GM12892 (cell line): ENCODE results near the gene YWHAE.
"Not testable (repeated sequence)": the region's sequence is repeated elsewhere in the genome, so short reads cannot be mapped to it uniquely, and the experiment has no call there.

Source experiments
- DNase-seq: peaks from one replicate; pipeline ENCODE4 v3.0.0; 2011; ENCODE audit not compliant: insufficient read length
- FAIRE-seq: peaks from 2 replicates; lab custom pipeline; 2011; peaks lifted over from hg19 to GRCh38; lab: Jason Lieb, UNC
- POLR2A ChIP-seq: IDR thresholded peaks from 2 replicates; pipeline ENCODE4 v1.6.1; 2011; ENCODE audit warnings: low read depth, low read length, control low read depth
- POLR2AphosphoS5 ChIP-seq: IDR thresholded peaks from 2 replicates; pipeline ENCODE4 v1.6.1; 2011; ENCODE audit warnings: low read depth, low read length, control low read depth
- TAF1 ChIP-seq: IDR thresholded peaks from 2 replicates; pipeline ENCODE4 v1.6.1; 2011; ENCODE audit warnings: low read depth, mild to moderate bottlenecking, control low read depth, low read length, borderline replicate concordance

Gene YWHAE

GRCh38 chr17:1313270-1314005 lies 86.6 kb downstream of the YWHAE start:
- FAIRE-seq (no peak), DNase-seq (no peak)
- TF ChIP-seq TAF1 = no peak
- TF ChIP-seq POLR2AphosphoS5 = no peak
- no peak for TF ChIP-seq POLR2A

DNA sequence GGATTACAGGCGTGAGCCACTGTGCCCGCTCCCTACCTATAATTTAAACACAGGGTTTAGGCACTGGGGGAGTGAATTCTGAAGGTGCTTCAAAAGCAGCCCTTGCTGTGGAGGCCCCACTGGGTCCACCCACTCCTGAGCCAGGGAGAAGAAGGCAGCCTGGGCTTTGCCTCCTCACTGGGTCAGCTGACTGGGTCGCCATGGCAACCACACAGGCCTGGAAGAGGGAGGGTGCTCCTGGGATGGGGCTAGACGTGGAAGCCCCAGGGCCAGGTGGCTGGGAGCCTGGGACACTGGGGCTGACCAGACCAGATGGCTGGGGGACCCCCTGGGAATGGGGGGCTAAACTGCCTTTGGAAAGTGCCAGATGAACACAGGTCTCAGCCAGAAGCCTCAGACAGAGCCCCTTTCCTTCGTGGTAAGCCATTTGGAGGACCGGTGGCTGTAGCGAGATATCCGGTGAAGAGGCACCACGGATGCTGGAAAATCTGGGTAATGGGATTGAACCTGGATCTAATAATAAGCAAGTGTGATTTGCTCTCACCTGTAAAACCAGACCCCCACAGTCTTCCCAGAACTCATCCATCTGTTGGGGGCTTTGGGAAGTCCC lies 87.7 kb downstream of the YWHAE start:
- FAIRE-seq (no peak), DNase-seq (no peak)
- no peak for TF ChIP-seq POLR2AphosphoS5
- no peak for TF ChIP-seq POLR2A
- TF ChIP-seq TAF1 = no peak

DNA sequence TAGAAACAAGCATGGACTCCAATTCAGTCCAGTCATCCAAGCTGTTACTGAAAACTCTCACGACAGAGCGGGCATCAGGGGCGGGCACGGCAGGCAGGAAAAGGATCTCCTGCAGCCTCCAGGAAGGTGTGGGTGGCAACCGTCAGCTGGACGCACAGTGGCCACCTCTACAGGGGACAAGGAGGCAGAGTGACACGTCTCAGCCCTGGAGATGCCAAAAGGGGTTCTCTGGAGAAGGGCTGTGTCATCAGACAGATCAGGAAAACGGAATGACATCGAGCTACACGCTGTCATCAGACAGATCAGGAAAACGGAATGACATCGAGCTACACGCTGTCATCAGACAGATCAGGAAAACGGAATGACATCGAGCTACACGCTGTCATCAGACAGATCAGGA lies 92.2 kb downstream of the YWHAE start:
- not testable (repeated sequence) for DNase-seq, FAIRE-seq

DNA sequence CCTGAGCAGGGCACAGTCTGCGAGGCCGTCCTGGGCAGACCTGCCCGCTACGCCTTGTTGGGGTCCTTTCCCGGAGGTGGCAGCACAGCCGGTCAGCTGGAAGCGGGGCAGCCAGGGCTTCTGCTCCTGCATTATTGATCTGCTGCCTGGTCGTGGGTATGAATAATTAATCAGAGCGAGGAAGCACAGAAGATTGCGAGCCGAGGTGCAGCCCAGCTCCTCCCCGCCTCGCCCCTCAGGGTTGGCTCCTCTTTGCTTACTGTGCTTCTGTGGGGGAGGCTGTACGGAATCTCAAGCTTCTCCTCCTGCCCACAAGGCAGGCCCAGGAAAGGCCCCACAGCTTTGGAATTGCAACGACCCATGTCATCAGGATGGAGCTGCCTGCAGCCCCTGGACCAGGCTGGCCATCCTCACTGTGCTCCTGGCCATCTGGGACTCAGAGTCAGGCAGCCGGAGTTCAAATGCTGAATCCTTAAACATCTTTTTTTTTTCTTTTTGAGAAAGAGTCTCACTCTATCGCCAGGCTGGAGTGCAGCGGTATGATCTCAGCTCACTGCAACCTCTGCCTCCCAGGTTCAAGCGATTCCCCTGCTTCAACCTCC lies 95.0 kb downstream of the YWHAE start:
- DNase-seq (no peak), FAIRE-seq (no peak)

GRCh38 chr17:1304522-1304921 lies 95.5 kb downstream of the YWHAE start:
- DNase-seq (no peak), FAIRE-seq (no peak)
- no peak for TF ChIP-seq TAF1
- TF ChIP-seq POLR2A = no peak
- TF ChIP-seq POLR2AphosphoS5 = no peak

More for the DNA sequence above, 95.0 kb downstream of the YWHAE start:
- TF ChIP-seq TAF1 = no peak
- no peak for TF ChIP-seq POLR2AphosphoS5

- FAIRE-seq (no peak), DNase-seq (no peak)
- TF ChIP-seq TAF1 = no peak
- TF ChIP-seq POLR2A = no peak
- TF ChIP-seq POLR2AphosphoS5 = no peak
Observed at GRCh38 chr17:1302761-1303160, 97.3 kb downstream of the YWHAE start.

- TF ChIP-seq TAF1 (no peak), POLR2AphosphoS5 (no peak), POLR2A (no peak)
- DNase-seq (no peak), FAIRE-seq (no peak)
Observed at GRCh38 chr17:1301546-1301945, 98.5 kb downstream of the YWHAE start.

- FAIRE-seq (no peak), DNase-seq (no peak)
- TF ChIP-seq TAF1 (no peak), POLR2AphosphoS5 (no peak), POLR2A (no peak)
Observed at GRCh38 chr17:1300371-1300905, 99.6 kb downstream of the YWHAE start.

GRCh38 chr17:1299552-1300370 lies 100.3 kb downstream of the YWHAE start:
- no peak for TF ChIP-seq POLR2AphosphoS5
- no peak for TF ChIP-seq TAF1
- no peak for TF ChIP-seq POLR2A
- no peak for DNase-seq
- FAIRE-seq = no peak

DNA sequence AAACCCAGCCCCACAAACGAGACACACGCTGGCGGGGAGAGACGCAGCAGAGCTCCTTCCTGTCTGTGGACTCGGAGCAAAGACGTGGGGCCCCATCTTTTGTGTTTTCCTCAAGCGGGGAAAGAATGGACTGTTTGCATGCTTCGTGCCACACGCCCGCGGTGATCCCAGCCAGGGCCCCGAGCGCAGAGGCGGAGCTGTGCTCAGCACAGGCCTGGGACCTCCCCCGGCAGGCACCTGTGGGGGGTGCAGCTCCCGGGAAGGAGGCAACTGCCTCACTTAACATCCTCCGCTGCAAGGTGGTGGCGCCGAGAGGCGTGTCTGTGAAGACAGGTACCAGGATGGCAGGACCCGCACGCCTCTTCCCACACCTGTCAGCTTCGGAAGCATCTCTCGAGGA lies 101.4 kb downstream of the YWHAE start:
- TF ChIP-seq POLR2A (no peak), TAF1 (no peak), POLR2AphosphoS5 (no peak)
- FAIRE-seq (no peak), DNase-seq (no peak)
